ENCODE measurements around the gene METTL15.

- TF ChIP-seq CTCF (IDR thresholded peaks at IDR 0.05; ENCODE audit: low read depth, low read length) = no peak
- no peak for TF ChIP-seq EZH2phosphoT487 (IDR thresholded peaks at IDR 0.05; ENCODE audit: low read depth)
Observed at GRCh38 chr11:28142724-28143123, 34.5 kb downstream of the METTL15 start.
